ENCODE measurements around the gene CFH. TPM values are rescaled to one million over a fixed set of nuclear protein-coding genes. Genes with fewer than 3 reads are reported as not detected.

CFH gene
- total RNA-seq, 1 experiment from 2014 or later, result 2.2 TPM

GRCh38 chr1:196669693-196670092 lies 17.9 kb downstream of the CFH start:
- DNase-seq (ENCODE audit: low spot score), result no peak
- no peak overlapping the region for H3K4me3 ChIP-seq (ENCODE audit: low read depth, low read length, poor library complexity, severe bottlenecking)
- ChIA-PET POLR2A (ENCODE audit: low non-redundant PET) (no interaction called here), CTCF (no interaction called here)
- no peaks in the 10 kb centered on the region for H3K36me3 ChIP-seq (ENCODE audit: insufficient read depth, low read length, poor library complexity, severe bottlenecking)
- H3K4me1 ChIP-seq (ENCODE audit: insufficient read depth, low read length, poor library complexity, severe bottlenecking), result no peaks in the 10 kb centered on the region
- H3K27ac ChIP-seq (ENCODE audit: low read depth, low read length, poor library complexity, severe bottlenecking), result no peak overlapping the region
- no TSS peak for BruUV-seq (replicated peaks)
- no peak for TF ChIP-seq EZH2 (IDR thresholded peaks at IDR 0.05; ENCODE audit: borderline replicate concordance, low read depth, low read length, poor library complexity, severe bottlenecking)
- TF ChIP-seq CTCF (conservative IDR thresholded peaks at IDR 0.05; ENCODE audit: low read depth, low read length), result no peak
- intact Hi-C loops (cut with micrococcal nuclease; ENCODE audit: unreplicated experiment), result no loop called here
- H3K27me3 ChIP-seq (replicated peaks; ENCODE audit: insufficient read depth, low read depth, low read length, poor library complexity), result no peaks in the 10 kb centered on the region
- H3K9me3 ChIP-seq (ENCODE audit: low read depth, low read length, poor library complexity, severe bottlenecking), result no peaks in the 10 kb centered on the region

- Histone ChIP-seq H3K4me3 (ENCODE audit: low read depth, low read length, poor library complexity, severe bottlenecking) (no peak overlapping the region), H3K4me1 (ENCODE audit: insufficient read depth, low read length, poor library complexity, severe bottlenecking) (no peaks in the 10 kb centered on the region), H3K36me3 (ENCODE audit: insufficient read depth, low read length, poor library complexity, severe bottlenecking) (no peaks in the 10 kb centered on the region), H3K9me3 (ENCODE audit: low read depth, low read length, poor library complexity, severe bottlenecking) (no peaks in the 10 kb centered on the region), H3K27me3 (replicated peaks; ENCODE audit: insufficient read depth, low read depth, low read length, poor library complexity) (no peaks in the 10 kb centered on the region), H3K27ac (ENCODE audit: low read depth, low read length, poor library complexity, severe bottlenecking) (no peak overlapping the region)
- no TSS peak for BruUV-seq (replicated peaks)
- TF ChIP-seq EZH2 (IDR thresholded peaks at IDR 0.05; ENCODE audit: borderline replicate concordance, low read depth, low read length, poor library complexity, severe bottlenecking), result no peak
- TF ChIP-seq CTCF (conservative IDR thresholded peaks at IDR 0.05; ENCODE audit: low read depth, low read length), result no peak
- CTCF ChIA-PET, result no interaction called here
- intact Hi-C loops (cut with micrococcal nuclease; ENCODE audit: unreplicated experiment), result no loop called here
- POLR2A ChIA-PET (ENCODE audit: low non-redundant PET), result no interaction called here
- DNase-seq (ENCODE audit: low spot score), result no peak
These were observed 23.1 kb downstream of the CFH start for GRCh38 chr1:196674908-196675307.

GRCh38 chr1:196677781-196678509 lies 26.1 kb downstream of the CFH start:
- CTCF ChIA-PET, result interaction anchor here (0.6 kb wide), 1 partner anchor 879 kb away, joined by 3 read pairs; no protein-coding TSS in a partner anchor
- intact Hi-C loops (cut with micrococcal nuclease; ENCODE audit: unreplicated experiment), result no loop called here
- no TSS peak for BruUV-seq (replicated peaks)
- DNase-seq (ENCODE audit: low spot score), result no peak
- POLR2A ChIA-PET (ENCODE audit: low non-redundant PET), result no interaction called here
- Histone ChIP-seq H3K36me3 (ENCODE audit: insufficient read depth, low read length, poor library complexity, severe bottlenecking) (no peaks in the 10 kb centered on the region), H3K9me3 (ENCODE audit: low read depth, low read length, poor library complexity, severe bottlenecking) (no peaks in the 10 kb centered on the region), H3K27ac (ENCODE audit: low read depth, low read length, poor library complexity, severe bottlenecking) (no peak overlapping the region), H3K27me3 (replicated peaks; ENCODE audit: insufficient read depth, low read depth, low read length, poor library complexity) (no peaks in the 10 kb centered on the region), H3K4me1 (ENCODE audit: insufficient read depth, low read length, poor library complexity, severe bottlenecking) (no peaks in the 10 kb centered on the region), H3K4me3 (ENCODE audit: low read depth, low read length, poor library complexity, severe bottlenecking) (no peak overlapping the region)
- TF ChIP-seq EZH2 (IDR thresholded peaks at IDR 0.05; ENCODE audit: borderline replicate concordance, low read depth, low read length, poor library complexity, severe bottlenecking), result no peak
- no peak for TF ChIP-seq CTCF (conservative IDR thresholded peaks at IDR 0.05; ENCODE audit: low read depth, low read length)

Data from A673 (cell line).